Esophagus squamous epithelium (tissue), 5 donors: ENCODE measurements around the gene ADAP1. TPM values are rescaled to one million over a fixed set of nuclear protein-coding genes. Genes with fewer than 3 reads are reported as not detected.
A peak's percentile ranks its signal among the peaks of the same experiment; 100 is the strongest.
"Not testable (repeated sequence)": the region's sequence is repeated elsewhere in the genome, so short reads cannot be mapped to it uniquely, and the experiment has no call there.

Experiments
- DNase-seq: peaks from one replicate; lab custom pipeline; 2025; lab: John Stamatoyannopoulos, UW
- H3K27ac ChIP-seq, 4 donors: fragments of 200-600 bp; sonication (generic); one replicate each; pipeline ENCODE4 v1.5.1; 2016 to 2019; ENCODE audit warnings: mild to moderate bottlenecking in 1 of 4
- H3K27me3 ChIP-seq, 4 donors: fragments of 200-600 bp; sonication (generic); 1 replicate in 3 of 4; 2 replicates in 1 of 4; pipeline versions ENCODE4 v1.5.1 to v1.6.0; 2017 to 2021; ENCODE audit warnings: antibody characterized with exemption in 1 of 4
- H3K36me3 ChIP-seq, 3 donors: fragments of 200-600 bp; sonication (generic); one replicate each; pipeline ENCODE4 v1.5.1; 2016 to 2019
- H3K4me1 ChIP-seq, 3 donors: fragments of 200-600 bp; sonication (generic); one replicate each; pipeline ENCODE4 v1.5.1; 2017 to 2019
- H3K4me3 ChIP-seq, 4 donors: fragments of 200-600 bp; sonication (generic); 1 replicate in 3 of 4; 2 replicates in 1 of 4; pipeline ENCODE4 v1.5.1; 2016 to 2019; ENCODE audit warnings: mild to moderate bottlenecking in 2 of 4, moderate library complexity in 1 of 4
- H3K9me3 ChIP-seq, 3 donors: fragments of 200-600 bp; sonication (generic); one replicate each; pipeline ENCODE4 v1.5.1; 2016 to 2019
- POLR2A ChIP-seq, 4 donors: fragments of 450-650 bp; IDR thresholded peaks; one replicate each; pipeline ENCODE4 v1.6.1; 2017; ENCODE audit warnings: antibody characterized with exemption in 4 of 4, mild to moderate bottlenecking in 4 of 4, moderate library complexity in 3 of 4
- WGBS, 2 donors: methylation state at CpG; one replicate each; pipeline ENCODE4 v1.1.5; 2018; 5-methylcytosine and 5-hydroxymethylcytosine counted together
- intact Hi-C: fragments of 100-400 bp; cut with DNase I; formaldehyde crosslinking; loops from one replicate; pipeline ENCODE4 v1.15.0; 2022
- total RNA-seq, 4 donors: library from RNA; depleted of rRNA; stranded (reverse); fragments of >200 nt; gene quantifications; one replicate each; pipeline ENCODE4 v1.1.0, GENCODE V29; 2016
- TF ChIP-seq, protein P1 (sequence below), 6 experiments: fragments of 450-650 bp in 4 of 6; fragments of 200-600 bp in 2 of 6; sonication (generic) in 2 of 6; IDR thresholded peaks; one replicate each; pipeline ENCODE4 v1.5.1; 2016 to 2019; ENCODE audit warnings: antibody characterized with exemption in 6 of 6, mild to moderate bottlenecking in 4 of 6, moderate library complexity in 4 of 6
- donor health status: DM: yes; HTN: yes; CAD: no.

Gene ADAP1
- total RNA-seq, 4 donors from 2014 or later, result 6.0 to 13.7 (median 9.9) TPM

GRCh38 chr7:924541-925231 is 29.8 kb downstream of the ADAP1 start:
- Histone ChIP-seq H3K4me1 (peaks cover 0 to 57% (median 0%) of the 10 kb centered on the region in 3 donors), H3K27me3 (no peaks in the 10 kb centered on the region), H3K27ac (no peak overlapping the region), H3K36me3 (no peaks in the 10 kb centered on the region), H3K4me3 (peak overlapping the region in 1 of 4 donors; percentile 15), H3K9me3 (no peaks in the 10 kb centered on the region)
- no peak for DNase-seq
- intact Hi-C loops, result no loop called here
- TF ChIP-seq POLR2A (IDR thresholded peaks at IDR 0.05), result no peak
- TF ChIP-seq, protein P1, sequence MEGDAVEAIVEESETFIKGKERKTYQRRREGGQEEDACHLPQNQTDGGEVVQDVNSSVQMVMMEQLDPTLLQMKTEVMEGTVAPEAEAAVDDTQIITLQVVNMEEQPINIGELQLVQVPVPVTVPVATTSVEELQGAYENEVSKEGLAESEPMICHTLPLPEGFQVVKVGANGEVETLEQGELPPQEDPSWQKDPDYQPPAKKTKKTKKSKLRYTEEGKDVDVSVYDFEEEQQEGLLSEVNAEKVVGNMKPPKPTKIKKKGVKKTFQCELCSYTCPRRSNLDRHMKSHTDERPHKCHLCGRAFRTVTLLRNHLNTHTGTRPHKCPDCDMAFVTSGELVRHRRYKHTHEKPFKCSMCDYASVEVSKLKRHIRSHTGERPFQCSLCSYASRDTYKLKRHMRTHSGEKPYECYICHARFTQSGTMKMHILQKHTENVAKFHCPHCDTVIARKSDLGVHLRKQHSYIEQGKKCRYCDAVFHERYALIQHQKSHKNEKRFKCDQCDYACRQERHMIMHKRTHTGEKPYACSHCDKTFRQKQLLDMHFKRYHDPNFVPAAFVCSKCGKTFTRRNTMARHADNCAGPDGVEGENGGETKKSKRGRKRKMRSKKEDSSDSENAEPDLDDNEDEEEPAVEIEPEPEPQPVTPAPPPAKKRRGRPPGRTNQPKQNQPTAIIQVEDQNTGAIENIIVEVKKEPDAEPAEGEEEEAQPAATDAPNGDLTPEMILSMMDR (IDR thresholded peaks at IDR 0.05), result no peak
- 50 to 67% methylated on average over 7 to 16 of the region's 24 CpGs for WGBS, 2 donors

- Histone ChIP-seq H3K4me3 (peak overlapping the region in 2 of 4 donors; percentile 30 to 52), H3K4me1 (peaks cover 0 to 55% (median 0%) of the 10 kb centered on the region in 3 donors)
- H3K27me3 ChIP-seq, H3K36me3 ChIP-seq, intact Hi-C loops, DNase-seq, H3K27ac ChIP-seq, H3K9me3 ChIP-seq: not testable (repeated sequence)
- WGBS, 2 donors, result no CpG with 5 or more reads among the region's 25 CpGs
These were observed 30.4 kb downstream of the ADAP1 start for GRCh38 chr7:924042-924441.

DNA sequence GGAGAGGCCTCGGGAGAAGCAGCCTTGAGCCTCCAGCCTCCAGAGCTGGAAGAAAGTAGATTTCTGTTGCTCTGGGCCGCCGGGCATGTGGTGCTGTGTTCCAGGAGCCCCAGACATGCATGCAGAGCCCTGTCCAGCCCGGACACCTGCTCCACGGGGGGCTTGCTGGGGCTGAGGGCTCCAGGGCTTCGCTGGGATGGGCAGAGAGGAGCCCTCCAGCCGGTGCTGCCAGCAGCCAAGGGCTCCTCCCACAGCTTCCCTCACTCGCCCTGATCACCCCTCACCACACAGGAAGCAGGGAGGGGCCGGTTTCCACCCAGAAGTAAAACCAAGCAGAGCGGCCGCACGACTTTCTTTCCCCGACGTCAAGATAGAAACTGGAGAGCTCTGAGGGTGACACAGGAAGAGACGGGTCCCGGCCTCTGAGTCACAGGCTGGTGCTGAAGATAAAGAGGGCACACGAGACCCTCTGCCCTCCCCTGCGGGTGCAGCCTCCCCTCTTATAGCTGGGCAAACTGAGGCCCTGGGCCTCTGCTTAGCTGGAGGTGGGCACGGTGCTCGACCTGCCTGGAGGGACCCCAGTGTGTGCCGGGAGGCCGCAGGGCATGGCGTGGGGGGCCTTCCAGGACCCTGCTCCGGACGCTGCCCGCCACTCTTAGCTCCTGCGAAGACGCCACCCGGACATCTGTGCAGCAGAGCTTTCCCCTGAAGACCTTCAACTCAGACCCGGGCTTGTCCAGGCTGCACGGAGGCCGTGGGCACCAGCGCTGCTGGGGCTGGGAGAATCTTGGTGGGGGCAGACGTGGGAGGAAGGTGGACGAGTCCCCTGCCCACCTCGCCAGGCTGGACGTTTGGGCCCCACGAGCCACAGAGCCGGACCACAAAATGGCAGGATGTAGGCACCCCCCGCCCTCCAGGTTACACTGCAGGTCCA is 31.1 kb downstream of the ADAP1 start:
- Histone ChIP-seq H3K4me3 (peak overlapping the region in 3 of 4 donors; percentile 22 to 52 (median 30)), H3K36me3 (peaks cover 0 to 5% (median 0%) of the 10 kb centered on the region in 3 donors), H3K9me3 (no peaks in the 10 kb centered on the region), H3K27me3 (no peaks in the 10 kb centered on the region), H3K27ac (peak overlapping the region; percentile 49 to 84 (median 68)), H3K4me1 (peaks cover 0 to 49% (median 0%) of the 10 kb centered on the region in 3 donors)
- intact Hi-C loops, result no loop called here
- WGBS, 2 donors, result no CpG with 5 or more reads among the region's 40 CpGs
- TF ChIP-seq POLR2A (IDR thresholded peaks at IDR 0.05), result peak in 1 of 4 donors; percentile 33
- TF ChIP-seq, protein P1 (IDR thresholded peaks at IDR 0.05), result no peak
- peak; percentile 63 for DNase-seq

DNA sequence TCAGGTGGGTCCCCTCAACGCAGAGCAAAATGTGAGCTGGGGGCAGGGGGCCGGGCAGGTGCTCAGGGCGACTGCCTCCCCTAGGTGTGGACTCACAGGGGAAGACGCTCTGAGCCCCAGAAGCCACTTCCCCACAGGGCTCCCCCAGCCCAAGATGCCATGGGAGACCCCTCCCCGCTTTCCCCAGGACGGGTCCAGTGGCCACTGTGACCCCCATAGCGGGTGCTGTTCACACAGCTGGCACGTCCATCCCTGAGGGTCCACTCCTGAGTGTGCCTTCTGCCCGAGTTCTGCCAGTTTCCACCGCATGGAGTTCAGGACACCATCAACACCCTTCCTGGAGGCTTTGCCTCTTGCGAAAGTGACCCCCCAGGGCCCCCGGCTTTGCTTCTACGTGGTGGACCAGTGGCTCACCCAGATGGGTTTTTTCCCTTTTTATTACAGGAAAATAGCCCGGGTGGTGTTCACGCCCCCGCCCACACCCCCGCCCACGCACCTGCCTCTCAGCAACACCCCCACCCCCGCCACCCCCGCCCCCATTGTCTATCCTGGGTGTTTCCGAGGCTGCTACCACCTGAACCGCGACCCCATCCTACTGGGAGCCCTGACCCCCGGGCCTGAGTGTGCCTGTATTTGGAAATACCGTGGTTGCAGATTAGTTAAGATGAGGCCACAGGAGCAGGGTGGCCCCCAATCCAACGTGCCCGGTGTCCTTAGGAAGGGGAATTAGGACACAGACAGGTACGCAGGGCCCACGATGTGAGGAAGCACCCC is 32.0 kb downstream of the ADAP1 start:
- peaks cover 0 to 46% (median 0%) of the 10 kb centered on the region in 3 donors for H3K4me1 ChIP-seq
- no peaks in the 10 kb centered on the region for H3K9me3 ChIP-seq
- no peak for DNase-seq
- H3K36me3 ChIP-seq, result peaks cover 0 to 5% (median 0%) of the 10 kb centered on the region in 3 donors
- no peaks in the 10 kb centered on the region for H3K27me3 ChIP-seq
- WGBS, 2 donors, result 54 to 59% methylated on average over 9 to 13 of the region's 29 CpGs
- peak overlapping the region in 2 of 4 donors; percentile 30 to 52 for H3K4me3 ChIP-seq
- H3K27ac ChIP-seq, result peak overlapping the region; percentile 36 to 78 (median 54)
- intact Hi-C loops, result no loop called here
- TF ChIP-seq, protein P1 (IDR thresholded peaks at IDR 0.05), result no peak
- TF ChIP-seq POLR2A (IDR thresholded peaks at IDR 0.05), result no peak
